Breast epithelium (tissue), 3 donors: Measurements from ENCODE around the gene GLI3.

Experiments used
- POLR2AphosphoS5 ChIP-seq, 3 donors: sonication (generic); formaldehyde crosslinking; IDR thresholded peaks; one replicate each; pipeline ENCODE4 v1.6.1; 2017; ENCODE audit warnings: antibody characterized with exemption in 3 of 3
- TF ChIP-seq, protein P1 (sequence below), 3 donors: fragments of 450-650 bp; IDR thresholded peaks; one replicate each; pipeline ENCODE4 v1.5.1; 2016 to 2017; ENCODE audit warnings: antibody characterized with exemption in 3 of 3, mild to moderate bottlenecking in 3 of 3, moderate library complexity in 3 of 3

- TF ChIP-seq, protein P1, sequence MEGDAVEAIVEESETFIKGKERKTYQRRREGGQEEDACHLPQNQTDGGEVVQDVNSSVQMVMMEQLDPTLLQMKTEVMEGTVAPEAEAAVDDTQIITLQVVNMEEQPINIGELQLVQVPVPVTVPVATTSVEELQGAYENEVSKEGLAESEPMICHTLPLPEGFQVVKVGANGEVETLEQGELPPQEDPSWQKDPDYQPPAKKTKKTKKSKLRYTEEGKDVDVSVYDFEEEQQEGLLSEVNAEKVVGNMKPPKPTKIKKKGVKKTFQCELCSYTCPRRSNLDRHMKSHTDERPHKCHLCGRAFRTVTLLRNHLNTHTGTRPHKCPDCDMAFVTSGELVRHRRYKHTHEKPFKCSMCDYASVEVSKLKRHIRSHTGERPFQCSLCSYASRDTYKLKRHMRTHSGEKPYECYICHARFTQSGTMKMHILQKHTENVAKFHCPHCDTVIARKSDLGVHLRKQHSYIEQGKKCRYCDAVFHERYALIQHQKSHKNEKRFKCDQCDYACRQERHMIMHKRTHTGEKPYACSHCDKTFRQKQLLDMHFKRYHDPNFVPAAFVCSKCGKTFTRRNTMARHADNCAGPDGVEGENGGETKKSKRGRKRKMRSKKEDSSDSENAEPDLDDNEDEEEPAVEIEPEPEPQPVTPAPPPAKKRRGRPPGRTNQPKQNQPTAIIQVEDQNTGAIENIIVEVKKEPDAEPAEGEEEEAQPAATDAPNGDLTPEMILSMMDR (IDR thresholded peaks at IDR 0.05): no peak
- TF ChIP-seq POLR2AphosphoS5 (IDR thresholded peaks at IDR 0.05): no peak
Observed at GRCh38 chr7:42189535-42189934, 47.5 kb downstream of the GLI3 start.
